Glutamatergic neuron (in vitro differentiated cells): Measurements from ENCODE around the gene AUTS2. TPM values are rescaled to one million over a fixed set of nuclear protein-coding genes. Genes with fewer than 3 reads are reported as not detected.

Source experiments
- DNase-seq: peaks from one replicate; pipeline ENCODE4 v3.0.0; 2022
- H3K27ac Mint-ChIP-seq: one replicate; pipeline ENCODE4 v1.8.0; 2020; ENCODE audit warnings: mild to moderate bottlenecking, mixed read lengths, inconsistent platforms; ENCODE audit not compliant: unreplicated experiment
- H3K27me3 Mint-ChIP-seq: one replicate; pipeline ENCODE4 v1.8.0; 2020; ENCODE audit warnings: mild to moderate bottlenecking, moderate library complexity, mixed read lengths, inconsistent platforms; ENCODE audit not compliant: unreplicated experiment
- H3K36me3 Mint-ChIP-seq: one replicate; pipeline ENCODE4 v1.8.0; 2020; ENCODE audit warnings: mild to moderate bottlenecking, mixed read lengths, inconsistent platforms; ENCODE audit not compliant: unreplicated experiment
- H3K4me1 Mint-ChIP-seq: one replicate; pipeline ENCODE4 v1.8.0; 2020; ENCODE audit warnings: mild to moderate bottlenecking, low read depth, mixed read lengths, inconsistent platforms; ENCODE audit not compliant: unreplicated experiment
- H3K4me3 Mint-ChIP-seq: one replicate; pipeline ENCODE4 v1.8.0; 2020; ENCODE audit warnings: mild to moderate bottlenecking, mixed read lengths, inconsistent platforms; ENCODE audit not compliant: unreplicated experiment
- H3K9me3 Mint-ChIP-seq: one replicate; pipeline ENCODE4 v1.8.0; 2020; ENCODE audit warnings: mild to moderate bottlenecking, moderate library complexity, mixed read lengths, inconsistent platforms; ENCODE audit not compliant: unreplicated experiment
- total RNA-seq: library from RNA; stranded (reverse); fragmentation: NEBNext Ultra II Directional; extraction: Animal tissue kit (Norgen Biotek cat#: 25700); gene quantifications from one replicate; pipeline ENCODE4 v1.2.1, GENCODE V29; 2021; ENCODE audit not compliant: unreplicated experiment
- TF ChIP-seq, protein P1 (sequence below): fragments of 200-600 bp; sonication (generic); IDR thresholded peaks from one replicate; pipeline ENCODE4 v1.5.0; 2021; ENCODE audit not compliant: partially characterized antibody, unreplicated experiment

The AUTS2 gene
- total RNA-seq, 1 donor from 2014 or later: 300 TPM

DNA sequence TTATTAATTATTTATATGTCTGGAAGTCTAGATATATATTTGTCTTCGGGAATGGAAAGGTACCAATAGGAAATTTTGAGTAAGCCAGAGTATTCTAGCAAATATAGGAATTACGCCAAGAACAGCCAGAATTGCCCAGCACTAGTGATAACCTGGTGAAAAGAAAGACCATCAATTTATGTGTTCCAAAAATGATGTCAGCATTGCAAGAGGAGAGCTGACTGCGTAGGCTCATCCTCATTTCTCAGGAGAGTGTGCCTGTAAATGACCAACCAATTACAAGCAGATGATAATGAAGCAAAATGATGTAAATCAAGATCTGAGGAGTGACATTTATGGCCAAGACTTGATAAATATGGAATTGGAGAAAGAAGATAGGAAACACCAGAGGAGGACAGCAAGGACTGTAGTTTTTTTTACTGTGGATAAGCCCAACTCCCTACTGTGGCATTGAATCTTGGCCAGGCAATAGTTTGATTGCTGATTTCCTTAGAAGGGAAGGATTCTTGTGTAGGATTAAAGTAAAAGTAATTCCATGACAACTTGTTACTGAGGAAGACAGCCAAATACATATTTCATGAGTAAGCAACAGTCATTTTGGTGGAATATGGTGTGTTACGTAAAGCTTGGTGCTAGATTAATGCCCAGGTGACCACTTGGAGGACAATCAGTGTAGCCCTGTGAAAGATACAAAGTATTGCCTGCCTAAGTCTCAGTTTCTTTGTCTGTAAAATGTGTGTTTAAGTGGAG is 590.8 kb downstream of the AUTS2 start:
- H3K27me3 Mint-ChIP-seq: no peaks in the 10 kb centered on the region

DNA sequence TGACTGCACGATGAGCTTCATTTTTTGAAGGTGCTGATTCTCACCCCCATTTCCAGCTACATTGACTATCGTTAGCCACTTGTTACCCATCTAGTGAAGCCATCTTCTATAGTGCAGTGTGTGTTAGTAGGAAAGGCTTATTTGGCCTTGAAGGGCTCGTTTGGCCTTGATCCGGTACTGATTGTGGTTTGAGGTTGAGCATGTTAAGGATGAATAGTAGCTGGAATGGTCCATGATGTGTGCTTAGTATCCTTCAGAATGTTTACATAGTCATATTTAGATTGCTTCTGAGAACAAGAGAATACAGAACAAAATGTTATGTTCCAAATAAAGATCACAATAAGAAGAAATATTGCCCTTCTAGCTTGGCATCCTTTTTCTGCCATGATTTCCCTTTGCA is 591.5 kb downstream of the AUTS2 start:
- Mint-ChIP-seq H3K36me3 (no peaks in the 10 kb centered on the region), H3K27ac (no peak overlapping the region), H3K27me3 (no peaks in the 10 kb centered on the region), H3K4me1 (peaks cover 3% of the 10 kb centered on the region), H3K9me3 (no peaks in the 10 kb centered on the region), H3K4me3 (no peak overlapping the region)
- no peak for DNase-seq
- TF ChIP-seq, protein P1, sequence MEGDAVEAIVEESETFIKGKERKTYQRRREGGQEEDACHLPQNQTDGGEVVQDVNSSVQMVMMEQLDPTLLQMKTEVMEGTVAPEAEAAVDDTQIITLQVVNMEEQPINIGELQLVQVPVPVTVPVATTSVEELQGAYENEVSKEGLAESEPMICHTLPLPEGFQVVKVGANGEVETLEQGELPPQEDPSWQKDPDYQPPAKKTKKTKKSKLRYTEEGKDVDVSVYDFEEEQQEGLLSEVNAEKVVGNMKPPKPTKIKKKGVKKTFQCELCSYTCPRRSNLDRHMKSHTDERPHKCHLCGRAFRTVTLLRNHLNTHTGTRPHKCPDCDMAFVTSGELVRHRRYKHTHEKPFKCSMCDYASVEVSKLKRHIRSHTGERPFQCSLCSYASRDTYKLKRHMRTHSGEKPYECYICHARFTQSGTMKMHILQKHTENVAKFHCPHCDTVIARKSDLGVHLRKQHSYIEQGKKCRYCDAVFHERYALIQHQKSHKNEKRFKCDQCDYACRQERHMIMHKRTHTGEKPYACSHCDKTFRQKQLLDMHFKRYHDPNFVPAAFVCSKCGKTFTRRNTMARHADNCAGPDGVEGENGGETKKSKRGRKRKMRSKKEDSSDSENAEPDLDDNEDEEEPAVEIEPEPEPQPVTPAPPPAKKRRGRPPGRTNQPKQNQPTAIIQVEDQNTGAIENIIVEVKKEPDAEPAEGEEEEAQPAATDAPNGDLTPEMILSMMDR: no peak

More for the DNA sequence above, 590.8 kb downstream of the AUTS2 start:
- no peak for DNase-seq
- Mint-ChIP-seq H3K9me3 (no peaks in the 10 kb centered on the region), H3K4me1 (peaks cover 3% of the 10 kb centered on the region), H3K36me3 (no peaks in the 10 kb centered on the region), H3K4me3 (no peak overlapping the region), H3K27ac (no peak overlapping the region)
- TF ChIP-seq, protein P1: no peak

DNA sequence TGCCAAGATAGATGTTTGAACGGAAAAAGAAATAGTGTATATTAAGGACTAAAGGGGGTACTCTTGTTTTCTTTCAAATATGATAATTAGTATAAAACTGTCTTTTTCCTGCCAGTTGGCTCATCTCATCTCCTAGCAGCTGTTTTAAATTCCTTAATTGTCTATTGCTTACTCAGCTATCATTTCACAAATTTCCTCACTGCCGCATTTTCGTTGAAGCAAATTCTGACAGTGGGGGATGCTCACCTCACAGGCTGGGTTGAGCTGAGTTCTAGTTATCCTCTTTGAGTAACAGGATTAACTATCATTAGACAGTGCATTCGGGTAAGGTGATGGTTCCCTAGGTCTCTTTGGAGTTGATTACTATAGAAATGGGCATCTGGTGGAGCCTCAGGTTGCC is 592.0 kb downstream of the AUTS2 start:
- Mint-ChIP-seq H3K36me3 (no peaks in the 10 kb centered on the region), H3K27ac (no peak overlapping the region), H3K4me3 (no peak overlapping the region), H3K27me3 (no peaks in the 10 kb centered on the region), H3K9me3 (no peaks in the 10 kb centered on the region), H3K4me1 (peaks cover 3% of the 10 kb centered on the region)
- TF ChIP-seq, protein P1: no peak
- no peak for DNase-seq

DNA sequence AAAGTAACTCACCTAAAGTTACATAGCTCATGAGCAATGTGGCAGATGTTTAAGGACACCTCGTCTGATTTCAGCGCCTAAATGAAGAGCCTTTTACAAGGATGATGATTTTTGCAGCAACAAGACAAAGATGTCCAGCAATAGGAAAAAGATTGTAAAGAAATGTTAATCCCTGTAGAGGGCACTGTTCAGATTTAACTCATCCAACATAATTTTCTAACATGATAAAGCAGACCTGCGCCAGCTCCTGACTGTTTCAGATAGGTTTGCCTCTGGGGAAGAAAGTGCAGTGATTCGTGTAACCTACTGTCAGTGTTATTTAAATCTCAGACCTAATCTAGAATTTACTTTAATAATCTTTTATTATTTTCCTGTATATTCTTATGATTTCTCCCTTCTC is 595.2 kb downstream of the AUTS2 start:
- TF ChIP-seq, protein P1: peak; percentile 45
- H3K4me1 Mint-ChIP-seq: peaks cover 3% of the 10 kb centered on the region
- no peaks in the 10 kb centered on the region for H3K27me3 Mint-ChIP-seq
- H3K4me3 Mint-ChIP-seq: no peak overlapping the region
- H3K36me3 Mint-ChIP-seq: no peaks in the 10 kb centered on the region
- H3K9me3 Mint-ChIP-seq: no peaks in the 10 kb centered on the region
- DNase-seq: no peak
- no peak overlapping the region for H3K27ac Mint-ChIP-seq

DNA sequence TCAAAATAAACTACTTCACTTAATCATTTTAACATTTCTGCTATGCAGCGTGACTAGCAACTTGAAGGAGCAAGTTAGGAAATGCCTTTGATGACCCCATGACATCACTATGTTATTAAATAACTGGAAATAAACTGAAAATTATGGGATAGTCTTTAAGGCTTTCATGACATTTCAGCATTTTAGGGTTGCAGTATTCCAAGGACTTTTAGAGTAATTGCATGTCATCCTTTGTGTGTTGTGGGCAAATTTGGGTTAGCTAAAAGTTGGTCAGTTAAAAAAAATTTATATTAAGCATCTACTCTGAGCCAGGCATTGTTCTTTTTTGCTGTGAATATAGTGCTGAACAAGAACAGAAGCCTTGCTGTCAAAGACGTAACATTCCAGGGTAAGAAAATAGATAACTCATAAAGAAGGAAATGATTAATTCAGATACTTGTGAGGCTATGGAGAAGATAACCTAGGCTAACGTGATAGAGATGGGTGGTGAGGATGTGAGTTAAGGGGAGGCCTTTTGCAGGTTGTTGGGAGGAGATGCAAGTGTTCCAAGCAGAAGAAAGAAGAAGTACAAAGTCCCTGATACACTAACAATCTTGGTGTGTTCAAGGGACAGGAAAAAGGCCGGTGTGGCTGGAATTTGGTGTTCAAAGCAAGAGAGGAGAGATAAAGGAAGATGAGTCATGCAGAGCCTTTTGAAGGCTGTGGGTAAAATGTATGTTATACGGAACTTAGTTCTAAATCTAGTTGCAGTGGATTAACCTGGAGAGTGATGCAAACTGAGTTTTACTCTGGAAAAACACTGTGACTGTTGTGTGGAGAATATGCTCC is 610.2 kb downstream of the AUTS2 start:
- peaks cover 4% of the 10 kb centered on the region for H3K9me3 Mint-ChIP-seq
- no peak for DNase-seq
- peaks cover 13% of the 10 kb centered on the region for H3K4me1 Mint-ChIP-seq
- H3K27ac Mint-ChIP-seq: no peak overlapping the region
- H3K4me3 Mint-ChIP-seq: no peak overlapping the region
- TF ChIP-seq, protein P1: no peak
- no peaks in the 10 kb centered on the region for H3K27me3 Mint-ChIP-seq
- no peaks in the 10 kb centered on the region for H3K36me3 Mint-ChIP-seq
